GM23248 (cell line): Measurements from ENCODE around the gene CGREF1. TPM values are rescaled to one million over a fixed set of nuclear protein-coding genes. Genes with fewer than 3 reads are reported as not detected.

Source experiments
- DNase-seq: peaks from one replicate; pipeline ENCODE4 v3.0.0-alpha.2; 2015
- H2AFZ ChIP-seq: fragments of 200-600 bp; sonication (generic); 2 replicates; pipeline ENCODE4 v1.6.1; 2016; ENCODE audit warnings: antibody characterized with exemption
- H3F3A ChIP-seq: fragments of 200-600 bp; sonication (generic); 2 replicates; pipeline ENCODE4 v1.6.1; 2016; ENCODE audit warnings: mild to moderate bottlenecking, antibody characterized with exemption, mixed run types; ENCODE audit not compliant: insufficient read depth
- H3K27ac ChIP-seq: fragments of 200-600 bp; sonication (generic); 2 replicates; pipeline ENCODE4 v1.5.1; 2016; ENCODE audit warnings: mild to moderate bottlenecking
- H3K27me3 ChIP-seq: fragments of 200-600 bp; sonication (generic); replicated peaks from 2 replicates; pipeline ENCODE4 v1.6.1; 2016; ENCODE audit warnings: mild to moderate bottlenecking; ENCODE audit not compliant: insufficient read depth
- H3K36me3 ChIP-seq: fragments of 200-600 bp; sonication (generic); 2 replicates; pipeline ENCODE4 v1.6.1; 2016; ENCODE audit warnings: low read depth, mild to moderate bottlenecking
- H3K4me1 ChIP-seq: fragments of 200-600 bp; sonication (generic); 2 replicates; pipeline ENCODE4 v1.6.1; 2016; ENCODE audit warnings: mild to moderate bottlenecking; ENCODE audit not compliant: insufficient read depth
- H3K4me2 ChIP-seq: fragments of 200-600 bp; sonication (generic); one replicate; pipeline ENCODE4 v1.6.1; 2016; ENCODE audit warnings: mild to moderate bottlenecking; ENCODE audit not compliant: unreplicated experiment
- H3K4me3 ChIP-seq: fragments of 200-600 bp; sonication (generic); 2 replicates; pipeline ENCODE4 v1.5.1; 2016; ENCODE audit warnings: mild to moderate bottlenecking
- H3K79me2 ChIP-seq: fragments of 200-600 bp; sonication (generic); 2 replicates; pipeline ENCODE4 v1.6.1; 2016; ENCODE audit warnings: mild to moderate bottlenecking; ENCODE audit not compliant: insufficient read depth
- H3K9ac ChIP-seq: fragments of 200-600 bp; sonication (generic); 2 replicates; pipeline ENCODE4 v1.6.1; 2016; ENCODE audit warnings: mild to moderate bottlenecking
- H3K9me2 ChIP-seq: fragments of 200-600 bp; sonication (generic); 2 replicates; pipeline ENCODE4 v1.6.1; 2016; ENCODE audit warnings: mixed run types, mild to moderate bottlenecking, moderate library complexity; ENCODE audit not compliant: insufficient read depth
- H3K9me3 ChIP-seq: fragments of 200-600 bp; sonication (generic); one replicate; pipeline ENCODE4 v1.6.1; 2017; ENCODE audit warnings: low read depth
- H4K20me1 ChIP-seq: fragments of 200-600 bp; sonication (generic); 2 replicates; pipeline ENCODE4 v1.6.0; 2016; ENCODE audit not compliant: insufficient read depth
- EZH2 ChIP-seq: fragments of 200-600 bp; sonication (generic); IDR thresholded peaks from 2 replicates; pipeline ENCODE4 v1.6.1; 2018; ENCODE audit warnings: antibody characterized with exemption, mild to moderate bottlenecking; ENCODE audit not compliant: insufficient read depth, poor library complexity, severe bottlenecking
- EZH2phosphoT487 ChIP-seq: fragments of 200-600 bp; sonication (generic); IDR thresholded peaks from 2 replicates; pipeline ENCODE4 v1.6.1; 2018; ENCODE audit warnings: antibody characterized with exemption, moderate library complexity, mild to moderate bottlenecking, low read depth; ENCODE audit not compliant: insufficient read depth
- WGBS, 2 experiments: methylation state at CpG; one replicate each; pipeline ENCODE4 v1.1.6; 2015 to 2017; ENCODE audit warnings: low lambda C conversion rate in 2 of 2, low coverage in 1 of 2; ENCODE audit errors: missing lambda C conversion rate in 2 of 2; 5-methylcytosine and 5-hydroxymethylcytosine counted together
- in situ Hi-C: fragments of 300-500 bp; cut with MboI; formaldehyde crosslinking; loops from 2 replicates; pipeline ENCODE4 v1.15.0; 2020
- polyA plus RNA-seq: library from polyadenylated mRNA; unstranded; fragments of >200 nt; fragmentation: Nextera tagmentation; extraction: Ambion mirVana; gene quantifications from 2 replicates; pipeline ENCODE4 v1.2.1, GENCODE V29; 2016
- total RNA-seq: library from RNA; depleted of rRNA; stranded (reverse); fragments of >200 nt; shearing (Covaris generic); gene quantifications from 2 replicates; pipeline ENCODE4 v1.2.3, GENCODE V29; 2014

The CGREF1 gene
- total and polyA plus RNA-seq, 2 experiments from 2014 or later = 17.2 to 19.2 TPM

DNA sequence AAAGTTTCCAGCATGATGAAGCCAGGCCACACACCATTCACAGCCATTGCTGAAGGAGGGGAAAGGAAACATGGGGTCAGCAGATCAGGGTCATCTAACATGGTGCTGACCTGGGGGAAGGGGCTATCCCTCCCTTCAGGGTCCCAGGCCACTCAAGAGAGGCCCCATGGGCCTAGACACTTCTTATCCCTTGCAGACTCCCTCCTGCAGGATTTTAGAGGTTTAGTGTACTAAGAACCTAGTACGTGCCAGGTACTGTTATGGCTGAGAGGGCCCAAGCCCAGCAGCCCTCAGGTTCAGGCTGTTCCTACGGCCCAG lies 23.5 kb downstream of the CGREF1 start:
- Histone ChIP-seq H4K20me1 (no peaks in the 10 kb centered on the region), H3K4me3 (no peak overlapping the region), H3F3A (no peaks in the 10 kb centered on the region), H2AFZ (peak overlapping the region; percentile 87; the same call in 1 of the 2 replicates), H3K9me2 (no peaks in the 10 kb centered on the region), H3K36me3 (no peaks in the 10 kb centered on the region), H3K27me3 (no peaks in the 10 kb centered on the region), H3K27ac (no peak overlapping the region), H3K4me2 (no peak overlapping the region), H3K4me1 (no peaks in the 10 kb centered on the region), H3K79me2 (no peaks in the 10 kb centered on the region), H3K9ac (no peak overlapping the region), H3K9me3 (no peaks in the 10 kb centered on the region)
- no peak for DNase-seq
- 89 to 94% methylated on average over 2 of the region's 2 CpGs for WGBS, 2 experiments
- no peak for TF ChIP-seq EZH2
- TF ChIP-seq EZH2phosphoT487 = no peak
- in situ Hi-C loops = no loop called here

DNA sequence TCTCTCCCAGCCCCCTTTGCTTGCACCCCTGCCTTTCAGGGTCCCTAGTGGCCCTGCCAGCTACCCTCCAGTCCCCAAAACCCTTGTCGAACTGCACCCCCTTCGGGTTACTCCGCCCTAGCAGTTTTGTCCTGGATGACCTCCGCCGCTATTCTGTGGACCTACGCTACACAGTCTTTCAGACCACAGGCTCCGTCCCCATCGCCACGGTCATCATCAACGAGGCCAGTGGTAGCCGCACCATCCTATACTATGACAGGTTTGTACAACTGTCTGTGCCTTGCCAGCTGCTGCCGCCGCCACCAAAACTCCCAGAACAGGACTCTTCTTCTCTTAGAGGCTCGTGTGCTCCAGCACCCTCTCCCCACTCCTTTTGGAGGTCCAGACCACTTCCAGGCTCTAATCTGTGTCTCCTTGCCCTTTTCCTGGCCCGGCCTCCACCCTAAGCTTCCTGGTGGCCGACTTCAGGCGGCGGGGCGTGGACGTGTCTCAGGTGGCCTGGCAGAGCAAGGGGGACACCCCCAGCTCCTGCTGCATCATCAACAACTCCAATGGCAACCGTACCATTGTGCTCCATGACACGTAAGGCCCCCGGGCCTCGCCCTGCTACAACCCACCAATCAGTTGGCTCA lies 24.5 kb downstream of the CGREF1 start:
- H3F3A ChIP-seq = no peaks in the 10 kb centered on the region
- H4K20me1 ChIP-seq = no peaks in the 10 kb centered on the region
- no peaks in the 10 kb centered on the region for H3K27me3 ChIP-seq
- H3K4me1 ChIP-seq = no peaks in the 10 kb centered on the region
- H3K9me3 ChIP-seq = no peaks in the 10 kb centered on the region
- H3K4me2 ChIP-seq = no peak overlapping the region
- no peak overlapping the region for H2AFZ ChIP-seq
- no peak for TF ChIP-seq EZH2
- no peak for TF ChIP-seq EZH2phosphoT487
- 84 to 86% methylated on average over 24 of the region's 24 CpGs for WGBS, 2 experiments
- no peak overlapping the region for H3K27ac ChIP-seq
- no peaks in the 10 kb centered on the region for H3K9me2 ChIP-seq
- DNase-seq = no peak
- H3K36me3 ChIP-seq = no peaks in the 10 kb centered on the region
- H3K9ac ChIP-seq = no peak overlapping the region
- no peaks in the 10 kb centered on the region for H3K79me2 ChIP-seq
- in situ Hi-C loops = no loop called here
- no peak overlapping the region for H3K4me3 ChIP-seq

DNA sequence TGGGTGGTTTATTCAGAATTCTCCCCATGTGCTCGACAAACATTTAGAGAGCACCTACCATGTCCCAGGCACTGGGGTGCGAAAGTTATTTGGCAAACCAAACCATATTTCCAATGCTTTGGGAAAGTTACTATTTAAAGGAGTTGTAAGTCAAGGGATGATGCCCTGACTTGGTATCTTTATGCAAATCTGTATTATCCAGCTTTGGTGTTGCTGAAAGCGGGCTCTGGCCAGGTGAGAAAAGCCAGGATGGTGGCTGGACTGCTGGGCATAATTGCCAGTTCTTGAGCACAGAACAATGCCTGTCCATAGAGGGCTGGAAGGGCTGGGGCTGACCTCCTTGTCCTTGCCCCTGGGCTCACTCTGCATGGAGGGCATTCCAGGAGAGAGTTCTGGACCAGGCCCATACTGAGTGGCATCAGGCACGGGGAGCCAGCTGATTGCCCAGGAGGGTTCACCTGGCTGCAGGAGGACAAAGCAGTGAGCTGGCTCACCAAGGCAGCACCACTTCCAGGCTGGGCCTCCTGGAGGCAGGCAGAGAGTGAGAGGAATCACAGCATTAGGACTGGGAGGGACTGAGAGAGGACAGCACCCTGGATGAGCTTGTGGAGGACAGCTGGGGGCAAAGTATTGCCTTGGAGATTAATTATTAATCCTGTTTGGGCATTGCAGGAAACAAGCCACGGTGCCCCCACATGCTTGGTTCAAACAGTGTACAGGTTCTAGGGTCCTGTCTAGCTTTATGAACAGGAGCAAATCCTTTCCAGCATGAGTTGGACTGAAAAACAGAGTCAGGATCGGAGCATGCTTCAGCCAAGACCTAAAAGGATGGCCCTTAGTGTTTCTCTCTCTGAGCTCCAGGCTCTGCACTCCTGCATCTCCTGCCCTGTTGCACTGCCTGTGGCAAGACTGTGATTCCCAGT lies 25.2 kb downstream of the CGREF1 start:
- Histone ChIP-seq H3K27me3 (no peaks in the 10 kb centered on the region), H3K4me1 (no peaks in the 10 kb centered on the region), H3K27ac (no peak overlapping the region), H3K36me3 (no peaks in the 10 kb centered on the region), H3K9ac (no peak overlapping the region), H3K79me2 (no peaks in the 10 kb centered on the region), H3K9me3 (no peaks in the 10 kb centered on the region), H3K4me2 (no peak overlapping the region), H3F3A (no peaks in the 10 kb centered on the region), H4K20me1 (no peaks in the 10 kb centered on the region), H3K4me3 (no peak overlapping the region), H2AFZ (no peak overlapping the region), H3K9me2 (no peaks in the 10 kb centered on the region)
- in situ Hi-C loops = no loop called here
- no peak for TF ChIP-seq EZH2phosphoT487
- TF ChIP-seq EZH2 = no peak
- DNase-seq = no peak
- WGBS, 2 experiments = 87 to 92% methylated on average over 6 of the region's 6 CpGs

DNA sequence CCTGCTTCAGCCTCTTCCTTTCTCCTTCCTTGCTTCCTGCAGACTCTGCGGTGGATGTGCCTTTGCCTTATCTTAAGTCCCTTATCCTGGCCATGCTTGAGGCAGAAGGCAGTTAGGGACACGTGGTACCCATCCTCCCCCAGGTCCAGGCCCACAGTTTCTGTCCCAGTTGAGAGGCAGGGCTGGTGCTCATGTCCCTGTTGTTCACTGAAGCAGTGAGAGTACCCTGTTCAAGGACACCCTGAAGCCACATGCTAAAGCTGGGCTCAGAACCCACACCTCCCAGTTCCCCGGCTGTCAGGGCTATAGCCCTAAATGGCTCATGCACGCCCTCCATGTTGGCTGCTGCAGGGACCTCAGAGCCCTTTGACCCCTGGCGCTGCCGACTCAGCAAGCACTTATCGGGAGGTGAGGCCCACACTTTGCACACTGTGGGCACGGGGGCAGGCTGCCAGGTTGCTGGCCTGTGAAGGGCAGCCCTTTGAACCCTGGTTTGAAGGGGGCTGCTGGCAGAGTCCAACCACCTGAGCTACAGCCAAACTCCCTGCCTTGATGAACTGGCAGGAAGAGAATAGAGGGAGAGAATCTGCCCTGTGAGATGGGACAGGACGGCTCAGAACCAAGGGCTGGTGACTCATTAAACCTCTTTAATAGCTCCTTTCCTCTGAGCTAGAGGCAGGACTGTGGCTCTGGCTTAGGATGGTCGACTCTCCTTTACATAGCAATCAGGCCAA lies 26.1 kb downstream of the CGREF1 start:
- WGBS, 2 experiments = 62 to 64% methylated on average over 10 of the region's 10 CpGs
- H4K20me1 ChIP-seq = no peaks in the 10 kb centered on the region
- DNase-seq = peak; percentile 47
- no peaks in the 10 kb centered on the region for H3K4me1 ChIP-seq
- no peak for TF ChIP-seq EZH2phosphoT487
- TF ChIP-seq EZH2 = no peak
- H3K79me2 ChIP-seq = no peaks in the 10 kb centered on the region
- H3K36me3 ChIP-seq = no peaks in the 10 kb centered on the region
- no peaks in the 10 kb centered on the region for H3K27me3 ChIP-seq
- H3K9me2 ChIP-seq = no peaks in the 10 kb centered on the region
- no peaks in the 10 kb centered on the region for H3F3A ChIP-seq
- no peak overlapping the region for H2AFZ ChIP-seq
- H3K27ac ChIP-seq = no peak overlapping the region
- H3K4me3 ChIP-seq = no peak overlapping the region
- no peak overlapping the region for H3K4me2 ChIP-seq
- H3K9ac ChIP-seq = no peak overlapping the region
- H3K9me3 ChIP-seq = no peaks in the 10 kb centered on the region
- in situ Hi-C loops = no loop called here
